ENCODE results near the gene PSMG1. TPM values are rescaled to one million over a fixed set of nuclear protein-coding genes. Genes with fewer than 3 reads are reported as not detected.

PSMG1 gene
- total and polyA plus RNA-seq, 2 donors (not counting 1 experiment from before 2014, with no cell fraction given): 55.5 to 62.3 TPM

DNA sequence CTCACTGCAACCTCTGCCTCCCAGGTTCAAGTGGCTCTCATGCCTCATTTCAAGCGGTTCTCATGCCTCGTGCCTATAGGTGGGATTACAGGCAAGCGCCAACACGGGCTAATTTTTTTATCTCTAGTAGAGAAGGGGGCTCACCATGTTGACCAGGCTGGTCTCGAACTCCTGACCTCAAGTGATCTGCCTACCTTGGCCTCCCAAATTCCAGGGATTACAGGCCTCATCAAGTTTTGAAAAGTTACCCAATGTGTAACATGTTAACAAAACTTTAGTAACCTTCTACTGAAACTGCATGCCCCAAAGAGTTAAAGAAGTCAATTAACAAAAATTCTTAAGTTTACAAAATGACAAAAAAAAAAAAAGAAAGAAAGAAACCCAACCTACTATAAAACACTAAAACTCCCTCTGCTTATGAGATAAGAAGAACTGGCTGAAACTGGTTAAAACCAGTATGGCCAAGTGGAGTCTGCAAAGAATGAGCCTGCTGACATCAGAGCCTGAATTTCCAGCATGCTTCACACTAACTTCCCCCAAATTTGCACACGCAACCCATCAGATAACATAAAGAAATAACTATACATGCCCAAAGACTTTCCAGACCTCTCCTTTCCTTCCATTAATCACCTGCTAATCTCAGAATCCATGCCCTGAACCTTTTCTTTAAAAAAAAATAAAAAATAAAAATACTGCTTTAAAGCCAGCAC is 25.5 kb upstream of the PSMG1 start:
- Histone ChIP-seq H3K9ac (ENCODE audit: insufficient read depth, low read length) (no peak overlapping the region), H3K4me2 (ENCODE audit: extremely low read depth, insufficient read depth, low read length) (no peak overlapping the region), H3K27ac (ENCODE audit: insufficient read depth, low read length) (no peak overlapping the region), H3K79me2 (ENCODE audit: control insufficient read depth, insufficient read depth, low read length) (no peaks in the 10 kb centered on the region), H3K27me3 (ENCODE audit: control insufficient read depth, insufficient read depth, low read length) (no peaks in the 10 kb centered on the region), H3K4me3 (replicated peaks in 1 of 4; ENCODE audit: control extremely low read depth in 1 of 4, insufficient read depth in 1 of 4, low read depth in 3 of 4, low read length in 4 of 4) (no peak overlapping the region), H3K9me3 (ENCODE audit: control insufficient read depth, insufficient read depth, low read depth, low read length) (no peaks in the 10 kb centered on the region), H3K36me3 (ENCODE audit: control insufficient read depth, insufficient read depth, low read length) (peaks cover 2% of the 10 kb centered on the region), H3K4me1 (ENCODE audit: control insufficient read depth, extremely low read depth, insufficient read depth, low read length) (no peaks in the 10 kb centered on the region), H4K20me1 (ENCODE audit: control insufficient read depth, extremely low read depth, insufficient read depth, low read length) (no peaks in the 10 kb centered on the region), H2AFZ (ENCODE audit: low read length) (no peak overlapping the region)
- TF ChIP-seq, protein P1, sequence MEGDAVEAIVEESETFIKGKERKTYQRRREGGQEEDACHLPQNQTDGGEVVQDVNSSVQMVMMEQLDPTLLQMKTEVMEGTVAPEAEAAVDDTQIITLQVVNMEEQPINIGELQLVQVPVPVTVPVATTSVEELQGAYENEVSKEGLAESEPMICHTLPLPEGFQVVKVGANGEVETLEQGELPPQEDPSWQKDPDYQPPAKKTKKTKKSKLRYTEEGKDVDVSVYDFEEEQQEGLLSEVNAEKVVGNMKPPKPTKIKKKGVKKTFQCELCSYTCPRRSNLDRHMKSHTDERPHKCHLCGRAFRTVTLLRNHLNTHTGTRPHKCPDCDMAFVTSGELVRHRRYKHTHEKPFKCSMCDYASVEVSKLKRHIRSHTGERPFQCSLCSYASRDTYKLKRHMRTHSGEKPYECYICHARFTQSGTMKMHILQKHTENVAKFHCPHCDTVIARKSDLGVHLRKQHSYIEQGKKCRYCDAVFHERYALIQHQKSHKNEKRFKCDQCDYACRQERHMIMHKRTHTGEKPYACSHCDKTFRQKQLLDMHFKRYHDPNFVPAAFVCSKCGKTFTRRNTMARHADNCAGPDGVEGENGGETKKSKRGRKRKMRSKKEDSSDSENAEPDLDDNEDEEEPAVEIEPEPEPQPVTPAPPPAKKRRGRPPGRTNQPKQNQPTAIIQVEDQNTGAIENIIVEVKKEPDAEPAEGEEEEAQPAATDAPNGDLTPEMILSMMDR (conservative IDR thresholded peaks at IDR 0.05 in 1 of 2, IDR thresholded peaks at IDR 0.05 in 1 of 2; ENCODE audit: low read depth in 1 of 2, low read length in 2 of 2): no peak
- no peak for TF ChIP-seq EZH2 (IDR thresholded peaks at IDR 0.05; ENCODE audit: low read length, missing control alignments)
- peak in 1 of 2 donors; percentile 18 for DNase-seq (ENCODE audit: low read depth in 2 of 2)

- no peak for TF ChIP-seq EZH2 (IDR thresholded peaks at IDR 0.05; ENCODE audit: low read length, missing control alignments)
- TF ChIP-seq, protein P1 (conservative IDR thresholded peaks at IDR 0.05 in 1 of 2, IDR thresholded peaks at IDR 0.05 in 1 of 2; ENCODE audit: low read depth in 1 of 2, low read length in 2 of 2): peak in 1 of 2 donors; percentile 15
- Histone ChIP-seq H3K9me3 (ENCODE audit: control insufficient read depth, insufficient read depth, low read depth, low read length) (no peaks in the 10 kb centered on the region), H3K4me3 (replicated peaks in 1 of 4; ENCODE audit: control extremely low read depth in 1 of 4, insufficient read depth in 1 of 4, low read depth in 3 of 4, low read length in 4 of 4) (no peak overlapping the region), H3K9ac (ENCODE audit: insufficient read depth, low read length) (no peak overlapping the region), H2AFZ (ENCODE audit: low read length) (no peak overlapping the region), H3K27me3 (ENCODE audit: control insufficient read depth, insufficient read depth, low read length) (no peaks in the 10 kb centered on the region), H3K27ac (ENCODE audit: insufficient read depth, low read length) (no peak overlapping the region), H4K20me1 (ENCODE audit: control insufficient read depth, extremely low read depth, insufficient read depth, low read length) (no peaks in the 10 kb centered on the region), H3K36me3 (ENCODE audit: control insufficient read depth, insufficient read depth, low read length) (peaks cover 2% of the 10 kb centered on the region), H3K4me1 (ENCODE audit: control insufficient read depth, extremely low read depth, insufficient read depth, low read length) (no peaks in the 10 kb centered on the region), H3K4me2 (ENCODE audit: extremely low read depth, insufficient read depth, low read length) (no peak overlapping the region), H3K79me2 (ENCODE audit: control insufficient read depth, insufficient read depth, low read length) (no peaks in the 10 kb centered on the region)
- DNase-seq (ENCODE audit: low read depth in 2 of 2): no peak
Measured at GRCh38 chr21:39204134-39204533, 20.9 kb upstream of the PSMG1 start.

- Histone ChIP-seq H3K4me1 (ENCODE audit: control insufficient read depth, extremely low read depth, insufficient read depth, low read length) (no peaks in the 10 kb centered on the region), H3K27me3 (ENCODE audit: control insufficient read depth, insufficient read depth, low read length) (no peaks in the 10 kb centered on the region), H3K36me3 (ENCODE audit: control insufficient read depth, insufficient read depth, low read length) (no peaks in the 10 kb centered on the region), H3K9me3 (ENCODE audit: control insufficient read depth, insufficient read depth, low read depth, low read length) (no peaks in the 10 kb centered on the region), H3K79me2 (ENCODE audit: control insufficient read depth, insufficient read depth, low read length) (no peaks in the 10 kb centered on the region), H3K4me3 (replicated peaks in 1 of 4; ENCODE audit: control extremely low read depth in 1 of 4, insufficient read depth in 1 of 4, low read depth in 3 of 4, low read length in 4 of 4) (no peak overlapping the region), H2AFZ (ENCODE audit: low read length) (no peak overlapping the region), H3K4me2 (ENCODE audit: extremely low read depth, insufficient read depth, low read length) (no peak overlapping the region), H4K20me1 (ENCODE audit: control insufficient read depth, extremely low read depth, insufficient read depth, low read length) (no peaks in the 10 kb centered on the region), H3K27ac (ENCODE audit: insufficient read depth, low read length) (no peak overlapping the region), H3K9ac (ENCODE audit: insufficient read depth, low read length) (no peak overlapping the region)
- no peak for DNase-seq (ENCODE audit: low read depth in 2 of 2)
- TF ChIP-seq EZH2 (IDR thresholded peaks at IDR 0.05; ENCODE audit: low read length, missing control alignments): no peak
- TF ChIP-seq, protein P1 (conservative IDR thresholded peaks at IDR 0.05 in 1 of 2, IDR thresholded peaks at IDR 0.05 in 1 of 2; ENCODE audit: low read depth in 1 of 2, low read length in 2 of 2): no peak
Measured at GRCh38 chr21:39198800-39199199, 15.5 kb upstream of the PSMG1 start.
